ENCODE measurements around the gene MAJIN. TPM values are rescaled to one million over a fixed set of nuclear protein-coding genes. Genes with fewer than 3 reads are reported as not detected.

The MAJIN gene
- total RNA-seq, 1 donor from 2014 or later = not detected

DNA sequence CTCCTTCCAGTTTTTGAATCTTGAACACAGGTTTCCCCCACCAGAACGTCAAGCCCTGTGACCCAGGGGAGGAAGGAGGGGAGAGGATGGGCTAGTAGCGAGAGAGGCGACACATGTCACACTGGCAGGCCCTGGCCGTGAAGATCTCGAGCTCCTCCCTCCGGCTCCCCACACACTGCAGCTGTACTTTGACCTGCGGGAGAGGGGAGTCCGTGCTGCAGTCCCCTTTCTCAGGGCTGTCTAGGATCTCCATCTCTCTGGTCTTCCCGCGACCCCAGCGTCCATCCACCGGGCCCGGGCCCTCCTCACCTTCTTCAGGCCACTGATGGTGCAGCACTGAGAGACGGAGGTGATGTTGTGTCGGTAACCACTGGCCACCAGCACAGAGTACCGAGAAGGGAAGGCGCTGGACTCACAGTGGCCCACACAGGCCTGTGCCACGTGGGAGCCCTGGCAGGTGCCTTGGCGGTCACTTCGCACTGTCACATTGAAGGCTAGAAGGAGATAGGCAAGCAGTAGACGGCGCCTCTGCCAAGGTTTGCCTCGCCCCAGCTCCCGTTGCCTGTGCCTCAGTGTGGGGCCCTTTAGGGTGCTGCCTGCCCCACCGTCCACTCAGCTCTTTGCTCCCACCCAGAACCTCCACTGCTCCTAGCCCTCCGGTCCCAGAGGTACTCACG lies 37.1 kb downstream of the MAJIN start:
- H3K27me3 Mint-ChIP-seq (ENCODE audit: low read depth) = peaks cover 6% of the 10 kb centered on the region
- intact Hi-C loops (cut with micrococcal nuclease) = no loop called here
- no peak overlapping the region for H3K27ac Mint-ChIP-seq
- no peaks in the 10 kb centered on the region for H3K9me3 Mint-ChIP-seq
- no peak overlapping the region for H3K4me3 Mint-ChIP-seq (ENCODE audit: low read depth)
- DNase-seq (ENCODE audit: low spot score) = no peak
- peaks cover 11% of the 10 kb centered on the region for H3K36me3 Mint-ChIP-seq (ENCODE audit: low read depth)
- H3K4me1 Mint-ChIP-seq (ENCODE audit: low read depth) = no peaks in the 10 kb centered on the region

DNA sequence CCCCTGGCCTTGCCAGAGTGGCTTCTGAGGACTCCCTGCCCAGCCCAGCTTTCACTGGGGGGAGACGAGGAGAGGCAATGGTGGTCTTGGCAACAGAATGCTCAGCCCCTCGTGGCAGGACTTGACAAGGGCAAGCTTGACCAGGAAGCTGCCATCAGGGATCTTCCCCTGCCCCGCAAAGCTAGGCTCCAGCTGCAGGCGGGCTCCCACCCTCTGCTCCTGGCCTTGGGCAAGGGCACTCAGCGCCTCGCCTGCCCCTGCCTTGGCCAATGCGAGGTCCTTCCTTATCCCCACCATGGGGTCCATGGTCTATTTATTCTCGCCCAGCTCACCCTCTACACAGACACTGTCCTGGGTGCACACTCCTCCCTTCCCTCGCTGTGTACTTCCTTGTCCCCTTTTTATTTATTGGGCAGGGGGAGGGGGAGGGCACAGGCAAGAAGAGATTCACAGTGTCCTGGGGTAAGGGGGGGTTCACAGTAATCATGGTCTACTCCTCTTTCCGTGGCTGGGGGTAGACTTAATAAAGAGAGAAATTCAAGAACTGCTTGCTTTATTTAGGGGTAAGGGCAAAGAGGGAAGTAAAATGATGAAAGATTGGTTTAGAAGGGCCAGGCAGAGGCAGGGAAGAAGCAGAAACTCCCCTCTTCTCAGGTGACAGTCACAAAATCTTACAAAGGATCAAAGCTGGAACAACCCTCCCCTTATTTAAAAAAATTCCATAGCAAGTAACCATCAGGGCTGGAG lies 37.8 kb downstream of the MAJIN start:
- Mint-ChIP-seq H3K27me3 (ENCODE audit: low read depth) (peaks cover 3% of the 10 kb centered on the region), H3K9me3 (no peaks in the 10 kb centered on the region), H3K36me3 (ENCODE audit: low read depth) (peaks cover 13% of the 10 kb centered on the region), H3K27ac (no peak overlapping the region), H3K4me3 (ENCODE audit: low read depth) (no peak overlapping the region), H3K4me1 (ENCODE audit: low read depth) (no peaks in the 10 kb centered on the region)
- intact Hi-C loops (cut with micrococcal nuclease) = no loop called here
- DNase-seq (ENCODE audit: low spot score) = no peak

GRCh38 chr11:64933213-64933934 lies 38.5 kb downstream of the MAJIN start:
- intact Hi-C loops (cut with micrococcal nuclease) = no loop called here
- Mint-ChIP-seq H3K27me3 (ENCODE audit: low read depth) (peaks cover 1% of the 10 kb centered on the region), H3K4me1 (ENCODE audit: low read depth) (no peaks in the 10 kb centered on the region), H3K9me3 (no peaks in the 10 kb centered on the region), H3K4me3 (ENCODE audit: low read depth) (no peak overlapping the region), H3K27ac (no peak overlapping the region), H3K36me3 (ENCODE audit: low read depth) (peaks cover 13% of the 10 kb centered on the region)
- no peak for DNase-seq (ENCODE audit: low spot score)

- H3K4me1 Mint-ChIP-seq (ENCODE audit: low read depth) = no peaks in the 10 kb centered on the region
- no peaks in the 10 kb centered on the region for H3K27me3 Mint-ChIP-seq (ENCODE audit: low read depth)
- H3K27ac Mint-ChIP-seq = no peak overlapping the region
- H3K36me3 Mint-ChIP-seq (ENCODE audit: low read depth) = peaks cover 18% of the 10 kb centered on the region
- no peak for DNase-seq (ENCODE audit: low spot score)
- H3K9me3 Mint-ChIP-seq = no peaks in the 10 kb centered on the region
- H3K4me3 Mint-ChIP-seq (ENCODE audit: low read depth) = no peak overlapping the region
- intact Hi-C loops (cut with micrococcal nuclease) = no loop called here
Observed at GRCh38 chr11:64932324-64932723, 39.6 kb downstream of the MAJIN start.

GRCh38 chr11:64931290-64931689 lies 40.6 kb downstream of the MAJIN start:
- Mint-ChIP-seq H3K4me3 (ENCODE audit: low read depth) (no peak overlapping the region), H3K27me3 (ENCODE audit: low read depth) (no peaks in the 10 kb centered on the region), H3K9me3 (no peaks in the 10 kb centered on the region), H3K4me1 (ENCODE audit: low read depth) (no peaks in the 10 kb centered on the region), H3K27ac (no peak overlapping the region), H3K36me3 (ENCODE audit: low read depth) (peaks cover 18% of the 10 kb centered on the region)
- DNase-seq (ENCODE audit: low spot score) = no peak
- intact Hi-C loops (cut with micrococcal nuclease) = no loop called here

DNA sequence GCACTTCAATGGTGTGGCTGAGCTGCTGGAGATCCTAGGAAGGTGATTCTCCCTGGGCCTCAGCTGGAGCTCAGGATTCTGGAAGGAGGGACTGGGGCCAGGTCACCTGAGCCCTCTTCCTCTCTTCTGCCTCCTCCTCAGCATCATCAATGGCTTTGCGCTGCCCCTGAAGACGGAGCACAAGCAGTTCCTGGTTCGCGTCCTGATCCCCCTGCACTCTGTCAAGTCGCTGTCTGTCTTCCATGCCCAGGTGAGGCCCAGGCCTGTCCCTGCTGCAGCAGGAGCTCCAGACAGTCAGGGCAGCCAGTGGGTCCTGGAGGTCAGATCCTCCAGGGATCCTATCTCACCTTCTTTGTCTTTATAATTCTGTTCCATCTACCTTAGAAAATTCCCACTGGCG lies 41.6 kb downstream of the MAJIN start:
- no peak for DNase-seq (ENCODE audit: low spot score)
- Mint-ChIP-seq H3K4me3 (ENCODE audit: low read depth) (no peak overlapping the region), H3K27ac (no peak overlapping the region), H3K4me1 (ENCODE audit: low read depth) (peaks cover under 1% of the 10 kb centered on the region), H3K27me3 (ENCODE audit: low read depth) (no peaks in the 10 kb centered on the region), H3K9me3 (no peaks in the 10 kb centered on the region), H3K36me3 (ENCODE audit: low read depth) (peaks cover 18% of the 10 kb centered on the region)
- intact Hi-C loops (cut with micrococcal nuclease) = no loop called here

DNA sequence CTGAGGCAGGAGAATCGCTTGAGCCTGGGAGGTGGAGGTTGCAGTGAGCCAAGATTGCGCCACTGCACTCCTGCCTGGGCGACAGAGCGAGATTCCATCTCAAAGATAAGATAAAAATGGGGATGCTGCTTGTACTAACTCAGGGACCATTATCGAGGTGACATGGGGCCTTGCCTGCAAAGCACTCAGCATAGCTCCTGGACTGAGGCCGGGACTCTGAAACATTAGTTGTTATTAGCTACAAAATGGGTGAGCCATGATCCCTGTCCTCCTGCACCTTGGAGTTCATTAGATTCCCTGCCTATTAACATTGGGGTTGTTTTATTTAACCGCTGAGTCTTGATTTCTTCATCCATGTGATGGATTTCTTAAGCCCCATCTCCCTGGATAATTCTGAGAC lies 42.3 kb downstream of the MAJIN start:
- H3K4me1 Mint-ChIP-seq (ENCODE audit: low read depth) = peaks cover 5% of the 10 kb centered on the region
- intact Hi-C loops (cut with micrococcal nuclease) = no loop called here
- H3K36me3 Mint-ChIP-seq (ENCODE audit: low read depth) = peaks cover 18% of the 10 kb centered on the region
- H3K27ac Mint-ChIP-seq = no peak overlapping the region
- H3K9me3 Mint-ChIP-seq = no peaks in the 10 kb centered on the region
- H3K4me3 Mint-ChIP-seq (ENCODE audit: low read depth) = no peak overlapping the region
- H3K27me3 Mint-ChIP-seq (ENCODE audit: low read depth) = no peaks in the 10 kb centered on the region
- no peak for DNase-seq (ENCODE audit: low spot score)

DNA sequence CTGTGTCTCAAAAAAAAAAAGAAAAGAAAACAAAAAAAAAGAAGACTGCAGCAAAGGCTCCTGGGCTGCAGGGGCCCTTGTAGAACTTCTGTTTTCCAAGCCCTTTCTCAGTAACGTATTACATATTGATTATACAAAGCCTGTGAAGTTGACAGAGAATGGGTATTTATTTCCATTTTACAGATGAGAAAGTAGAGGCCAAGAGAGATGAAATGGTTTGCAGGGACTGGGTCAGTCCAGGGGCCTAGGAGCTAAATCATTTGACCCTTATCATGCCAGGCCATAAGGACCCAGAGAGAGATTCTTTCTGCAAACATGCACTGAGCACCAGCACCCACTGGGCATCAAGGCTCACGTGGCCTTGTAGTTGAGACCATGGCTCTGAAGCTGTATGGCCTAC lies 43.0 kb downstream of the MAJIN start:
- Mint-ChIP-seq H3K27ac (no peak overlapping the region), H3K4me3 (ENCODE audit: low read depth) (no peak overlapping the region), H3K9me3 (no peaks in the 10 kb centered on the region), H3K4me1 (ENCODE audit: low read depth) (peaks cover 10% of the 10 kb centered on the region), H3K27me3 (ENCODE audit: low read depth) (no peaks in the 10 kb centered on the region), H3K36me3 (ENCODE audit: low read depth) (peaks cover 18% of the 10 kb centered on the region)
- intact Hi-C loops (cut with micrococcal nuclease) = no loop called here
- no peak for DNase-seq (ENCODE audit: low spot score)

- Mint-ChIP-seq H3K36me3 (ENCODE audit: low read depth) (peaks cover 18% of the 10 kb centered on the region), H3K9me3 (no peaks in the 10 kb centered on the region), H3K4me3 (ENCODE audit: low read depth) (peak overlapping the region; percentile 38), H3K4me1 (ENCODE audit: low read depth) (peaks cover 12% of the 10 kb centered on the region), H3K27me3 (ENCODE audit: low read depth) (no peaks in the 10 kb centered on the region), H3K27ac (no peak overlapping the region)
- intact Hi-C loops (cut with micrococcal nuclease) = no loop called here
- no peak for DNase-seq (ENCODE audit: low spot score)
Observed at GRCh38 chr11:64926689-64927088, 45.2 kb downstream of the MAJIN start.

DNA sequence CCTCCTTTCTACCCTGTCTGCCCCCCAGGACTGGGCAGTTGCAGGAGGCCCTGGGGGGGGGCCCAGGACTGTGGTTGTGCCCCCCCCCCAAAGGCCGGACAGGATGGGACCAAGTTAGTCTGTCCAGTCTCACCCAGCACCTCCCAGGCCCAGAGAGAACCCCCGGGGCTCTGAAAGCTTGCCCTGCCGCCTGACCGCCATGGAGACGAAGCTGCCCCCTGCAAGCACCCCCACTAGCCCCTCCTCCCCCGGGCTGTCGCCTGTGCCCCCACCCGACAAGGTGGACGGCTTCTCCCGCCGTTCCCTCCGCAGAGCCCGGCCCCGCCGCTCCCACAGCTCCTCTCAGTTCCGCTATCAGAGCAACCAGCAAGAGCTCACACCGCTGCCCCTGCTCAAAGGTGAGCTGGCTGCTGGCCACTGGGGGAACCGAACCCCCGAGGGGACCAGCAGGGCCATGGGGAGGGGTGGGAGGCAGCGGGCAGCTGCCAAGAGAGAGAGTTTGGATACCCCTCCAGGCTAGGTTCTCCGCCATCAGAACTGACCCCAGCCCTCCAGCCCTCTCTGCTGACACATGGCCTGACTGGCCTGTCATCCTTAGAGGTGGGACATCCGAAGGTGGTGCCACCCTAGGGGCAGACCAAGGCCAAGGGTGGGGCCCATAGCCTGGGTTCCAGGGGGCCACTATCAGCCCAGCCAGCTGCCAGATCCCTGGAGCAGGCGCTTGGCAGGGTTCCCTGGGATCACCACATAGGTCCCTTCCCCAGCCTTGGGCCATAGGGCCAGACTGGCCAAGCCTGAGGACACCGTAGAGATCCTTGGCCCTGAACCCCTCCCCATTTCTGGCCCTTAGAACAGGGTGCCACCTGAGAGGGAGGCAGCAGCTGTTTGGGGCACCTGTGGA lies 46.1 kb downstream of the MAJIN start:
- Mint-ChIP-seq H3K27ac (peak overlapping the region; percentile 42), H3K4me1 (ENCODE audit: low read depth) (peaks cover 12% of the 10 kb centered on the region), H3K27me3 (ENCODE audit: low read depth) (no peaks in the 10 kb centered on the region), H3K4me3 (ENCODE audit: low read depth) (peak overlapping the region; percentile 96), H3K36me3 (ENCODE audit: low read depth) (peaks cover 12% of the 10 kb centered on the region), H3K9me3 (no peaks in the 10 kb centered on the region)
- DNase-seq (ENCODE audit: low spot score) = no peak
- intact Hi-C loops (cut with micrococcal nuclease) = loop anchor here (2.0 kb wide), 1 partner anchor 89 kb away; the partner anchor contains the start of gene ARL2

GRCh38 chr11:64924910-64925284 lies 47.0 kb downstream of the MAJIN start:
- peaks cover 8% of the 10 kb centered on the region for H3K36me3 Mint-ChIP-seq (ENCODE audit: low read depth)
- intact Hi-C loops (cut with micrococcal nuclease) = loop anchor here (1.0 to 2.0 kb wide), 2 partner anchors 90 to 102 kb away; partner anchors contain the start of genes ARL2 and SNX15
- no peaks in the 10 kb centered on the region for H3K9me3 Mint-ChIP-seq
- peak overlapping the region; percentile 42 for H3K27ac Mint-ChIP-seq
- no peak for DNase-seq (ENCODE audit: low spot score)
- peaks cover 12% of the 10 kb centered on the region for H3K4me1 Mint-ChIP-seq (ENCODE audit: low read depth)
- H3K4me3 Mint-ChIP-seq (ENCODE audit: low read depth) = peak overlapping the region; percentile 96
- no peaks in the 10 kb centered on the region for H3K27me3 Mint-ChIP-seq (ENCODE audit: low read depth)
